ENCODE data around the gene FGR.

DNA sequence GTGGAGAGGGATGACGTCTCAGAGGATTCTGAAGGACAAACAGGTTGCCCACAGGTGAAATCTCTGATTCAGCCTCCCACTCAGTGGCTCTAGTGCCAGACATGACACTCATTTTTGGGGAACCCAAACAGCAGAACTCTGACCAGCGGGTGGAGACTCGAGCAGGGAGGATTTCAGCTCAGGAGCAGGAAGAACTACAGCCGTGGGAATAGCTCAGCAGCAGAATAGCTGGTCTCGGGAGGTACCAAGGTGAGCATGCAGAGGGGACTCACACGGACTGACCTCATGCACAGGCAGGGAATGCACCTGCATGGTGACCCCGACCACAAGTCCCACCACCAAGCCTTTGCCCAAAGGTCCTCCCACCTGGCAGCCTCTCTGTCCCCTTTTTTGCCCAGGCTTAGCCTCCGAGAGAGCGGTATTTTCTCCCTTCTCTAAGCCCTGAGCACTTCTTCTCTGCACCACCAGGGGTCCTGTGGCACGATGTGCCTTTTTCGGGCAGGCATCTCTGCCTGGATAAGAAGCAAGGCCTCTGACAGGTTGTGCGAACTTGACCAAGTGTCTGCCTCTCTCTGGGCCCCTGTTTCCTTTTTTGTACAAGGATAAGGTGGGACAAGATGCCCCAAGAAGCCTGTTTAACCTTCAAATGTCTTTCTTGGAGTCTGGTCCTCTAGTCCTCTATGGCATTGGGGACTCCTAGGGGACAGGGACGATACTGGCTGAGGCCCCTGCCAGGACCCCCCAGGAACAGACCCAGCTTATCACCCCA, 8.8 kb upstream of the FGR start:
- TF ChIP-seq, protein P1, sequence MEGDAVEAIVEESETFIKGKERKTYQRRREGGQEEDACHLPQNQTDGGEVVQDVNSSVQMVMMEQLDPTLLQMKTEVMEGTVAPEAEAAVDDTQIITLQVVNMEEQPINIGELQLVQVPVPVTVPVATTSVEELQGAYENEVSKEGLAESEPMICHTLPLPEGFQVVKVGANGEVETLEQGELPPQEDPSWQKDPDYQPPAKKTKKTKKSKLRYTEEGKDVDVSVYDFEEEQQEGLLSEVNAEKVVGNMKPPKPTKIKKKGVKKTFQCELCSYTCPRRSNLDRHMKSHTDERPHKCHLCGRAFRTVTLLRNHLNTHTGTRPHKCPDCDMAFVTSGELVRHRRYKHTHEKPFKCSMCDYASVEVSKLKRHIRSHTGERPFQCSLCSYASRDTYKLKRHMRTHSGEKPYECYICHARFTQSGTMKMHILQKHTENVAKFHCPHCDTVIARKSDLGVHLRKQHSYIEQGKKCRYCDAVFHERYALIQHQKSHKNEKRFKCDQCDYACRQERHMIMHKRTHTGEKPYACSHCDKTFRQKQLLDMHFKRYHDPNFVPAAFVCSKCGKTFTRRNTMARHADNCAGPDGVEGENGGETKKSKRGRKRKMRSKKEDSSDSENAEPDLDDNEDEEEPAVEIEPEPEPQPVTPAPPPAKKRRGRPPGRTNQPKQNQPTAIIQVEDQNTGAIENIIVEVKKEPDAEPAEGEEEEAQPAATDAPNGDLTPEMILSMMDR (conservative IDR thresholded peaks at IDR 0.05; ENCODE audit: low read depth in 2 of 2) = peak; percentile 79
- TF ChIP-seq POLR2AphosphoS5 (IDR thresholded peaks at IDR 0.05; ENCODE audit: low read depth) = no peak

Data from GM23338 (cell line).